HG02973 (cell line): ENCODE results near the gene GDF15.
A peak's percentile ranks its signal among the peaks of the same experiment; 100 is the strongest.

ENCODE experiments used
- ATAC-seq: cut with Tn5 transposase; IDR thresholded peaks from one replicate; pipeline ENCODE4 v1.9.1; 2021; ENCODE audit warnings: moderate library complexity; ENCODE audit not compliant: unreplicated experiment

GDF15 gene

DNA sequence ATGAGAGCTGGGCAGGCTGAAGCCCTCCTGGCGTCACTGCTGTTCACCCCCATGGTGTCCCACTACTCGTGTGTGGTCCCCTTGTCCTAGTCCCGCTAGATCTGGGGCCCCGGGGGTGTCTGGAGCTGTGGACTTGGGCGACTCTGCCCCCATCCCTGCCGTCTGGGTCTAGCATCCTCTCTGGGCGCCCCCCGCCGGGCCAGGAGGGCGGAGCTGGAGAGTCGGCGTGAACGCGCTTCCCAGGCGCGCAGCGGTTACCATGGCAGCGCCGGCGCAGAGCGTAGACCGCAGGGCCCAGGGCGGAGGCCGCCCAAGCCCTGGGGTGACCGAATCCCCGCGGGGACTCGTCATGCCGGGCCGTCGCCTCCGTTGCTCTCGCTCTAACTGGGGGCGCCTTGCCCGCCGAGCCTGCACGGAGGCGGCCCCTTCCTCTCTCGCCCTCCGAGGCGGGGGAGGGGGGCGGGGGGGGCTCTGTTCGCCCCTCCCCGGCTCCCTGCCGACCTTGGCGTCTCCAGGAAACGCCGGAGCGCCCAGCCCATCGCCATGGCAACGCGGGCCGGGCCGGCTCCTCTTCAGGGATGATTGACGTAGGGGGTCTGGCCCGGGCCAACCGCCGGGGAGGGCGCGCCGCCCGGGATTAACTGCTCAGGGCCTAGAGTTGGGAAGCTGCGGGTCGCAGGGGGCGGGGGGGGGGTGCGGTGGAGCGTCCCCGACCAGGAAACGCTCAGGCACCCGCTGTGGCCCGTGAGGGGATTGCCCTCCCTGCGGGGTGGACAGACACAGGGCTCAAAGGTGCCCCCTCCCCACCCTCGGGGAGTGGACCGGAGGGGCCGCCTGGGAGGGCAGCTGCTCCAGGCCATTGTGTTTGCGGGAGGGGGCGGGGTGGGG is 43.1 kb downstream of the GDF15 start:
- ATAC-seq = peak; percentile 54

DNA sequence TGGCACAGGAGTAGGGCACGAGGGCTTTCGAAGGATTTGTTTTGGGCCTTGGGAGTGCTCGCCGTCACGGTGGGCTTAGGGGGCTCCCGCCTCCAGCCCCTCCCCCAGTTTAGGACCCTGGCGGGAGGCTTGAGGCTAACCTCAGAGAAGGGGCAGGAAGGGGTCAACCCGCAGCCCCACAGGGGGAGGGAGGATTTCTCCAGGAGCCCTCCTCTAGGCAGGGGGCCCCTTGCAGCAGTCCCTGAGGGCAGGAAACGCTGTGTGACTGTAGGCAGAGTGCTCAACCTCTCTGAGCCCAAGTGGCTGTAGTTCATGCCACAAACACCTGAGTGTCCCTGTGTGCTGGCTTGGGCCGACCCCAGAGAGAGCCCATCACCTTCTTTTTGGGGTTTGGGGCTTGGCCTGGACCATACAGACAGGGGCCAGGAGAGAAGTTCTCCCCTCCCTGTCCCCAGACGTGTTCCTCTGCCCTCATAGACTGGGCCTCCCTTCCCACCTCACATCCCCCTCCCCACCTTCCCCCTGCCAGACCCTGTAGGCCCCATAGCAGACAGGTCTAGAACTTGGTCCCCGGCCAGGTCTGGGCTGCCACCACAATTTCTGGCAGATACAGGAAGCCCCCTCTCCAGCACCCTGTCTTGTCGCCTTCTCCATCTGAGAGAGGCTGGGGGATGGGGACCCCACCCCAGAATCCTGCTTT is 43.9 kb downstream of the GDF15 start:
- no peak for ATAC-seq

DNA sequence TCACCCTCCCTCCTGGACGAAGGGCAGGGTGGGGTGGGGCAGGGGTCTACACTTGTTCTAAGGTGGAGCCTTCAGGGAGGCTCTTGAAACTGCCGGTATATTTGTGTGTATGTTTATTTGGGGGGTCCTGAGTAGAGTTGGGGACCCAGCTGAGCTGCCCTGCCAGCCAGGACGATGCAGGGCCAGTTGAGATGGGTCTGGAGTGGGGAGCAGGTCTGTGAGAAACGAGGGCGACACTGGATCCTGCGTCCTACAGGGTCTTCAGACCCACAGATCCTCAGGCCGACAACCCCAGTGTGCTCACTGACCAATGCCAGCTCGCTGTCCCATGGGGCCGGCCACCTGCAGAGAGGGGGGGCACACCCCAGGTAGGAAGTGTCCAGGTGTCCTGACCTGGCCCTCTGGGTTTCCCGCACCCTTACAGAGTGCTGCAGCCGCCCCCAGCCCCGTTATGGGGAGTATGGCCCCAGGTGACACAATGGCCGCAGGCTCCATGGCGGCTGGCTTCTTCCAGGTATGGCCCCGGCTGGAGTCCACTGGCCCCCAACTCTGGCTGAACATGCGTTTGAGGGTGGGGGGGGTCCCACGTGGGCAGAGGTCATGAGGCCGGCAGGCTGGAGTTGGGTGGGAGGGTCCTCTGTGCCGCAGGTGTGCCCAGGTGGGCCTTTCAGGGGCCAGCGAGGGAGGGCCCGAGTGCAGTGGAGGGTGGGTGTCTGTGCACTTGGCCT is 44.6 kb downstream of the GDF15 start:
- no peak for ATAC-seq

DNA sequence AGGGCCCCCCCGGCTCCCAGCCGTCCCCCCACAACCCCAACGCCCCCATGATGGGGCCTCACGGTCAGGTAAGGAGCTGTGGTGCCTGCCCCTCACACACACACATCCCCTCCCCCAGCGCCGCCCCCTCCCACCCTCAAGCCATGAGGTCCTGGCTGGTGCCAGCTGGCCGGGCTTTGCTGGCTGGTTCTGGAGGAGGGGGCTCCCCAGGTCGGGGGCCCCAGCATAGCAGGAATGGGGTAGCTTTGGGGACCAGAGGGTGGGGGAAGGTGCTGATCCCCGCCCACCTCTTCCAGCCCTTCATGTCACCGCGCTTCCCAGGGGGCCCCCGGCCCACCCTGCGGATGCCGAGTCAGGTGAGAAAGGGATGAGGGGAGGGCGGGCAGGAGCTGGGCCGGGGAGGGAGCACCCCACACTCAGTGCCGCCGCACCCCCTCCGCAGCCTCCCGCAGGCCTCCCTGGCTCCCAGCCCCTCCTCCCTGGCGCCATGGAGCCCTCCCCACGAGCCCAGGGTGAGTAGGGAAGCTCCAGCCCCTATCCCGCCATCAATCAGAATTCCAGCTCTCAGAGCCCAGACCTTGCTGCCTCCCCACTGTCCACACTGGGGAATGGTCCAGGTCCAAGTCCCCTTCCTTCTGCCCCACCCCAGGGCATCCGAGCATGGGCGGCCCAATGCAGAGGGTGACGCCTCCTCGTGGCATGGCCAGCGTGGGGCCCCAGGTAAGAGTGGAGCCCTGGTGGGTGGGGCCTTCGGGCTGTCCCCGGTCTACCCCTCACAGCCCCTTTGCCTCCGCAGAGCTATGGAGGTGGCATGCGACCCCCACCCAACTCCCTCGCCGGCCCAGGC is 45.6 kb downstream of the GDF15 start:
- ATAC-seq = no peak

DNA sequence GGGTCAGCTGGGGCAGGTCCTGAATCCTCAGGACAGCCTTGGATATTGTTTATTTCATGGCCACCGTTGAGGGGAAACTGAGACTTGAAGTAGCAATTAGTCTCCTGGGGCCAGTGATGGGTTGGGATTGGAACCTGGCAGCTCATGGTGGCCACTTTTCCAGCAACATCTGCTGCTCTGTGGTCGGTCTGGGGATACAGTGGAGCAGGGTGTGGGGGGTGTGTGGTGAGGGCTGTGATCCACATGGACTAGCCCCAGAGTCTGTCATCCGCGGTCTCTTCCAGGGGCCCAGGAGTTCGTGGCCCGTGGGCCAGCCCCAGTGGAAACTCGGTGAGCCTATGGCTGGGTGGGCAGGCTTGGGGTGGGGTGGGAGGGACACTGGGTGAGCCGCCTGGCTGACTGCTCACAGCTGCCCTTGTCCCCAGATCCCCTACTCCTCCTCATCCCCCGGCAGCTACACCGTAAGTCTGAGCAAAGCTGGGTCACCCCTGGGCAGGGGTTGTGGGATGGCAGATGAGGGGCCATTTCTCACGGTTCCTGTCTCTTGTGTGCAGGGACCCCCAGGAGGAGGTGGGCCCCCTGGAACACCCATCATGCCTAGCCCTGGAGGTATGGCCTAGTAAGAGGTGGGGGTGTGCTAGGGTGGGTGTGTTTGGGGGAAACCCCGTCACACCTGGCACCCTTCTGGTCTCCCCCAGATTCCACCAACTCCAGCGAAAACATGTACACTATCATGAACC is 46.5 kb downstream of the GDF15 start:
- no peak for ATAC-seq

DNA sequence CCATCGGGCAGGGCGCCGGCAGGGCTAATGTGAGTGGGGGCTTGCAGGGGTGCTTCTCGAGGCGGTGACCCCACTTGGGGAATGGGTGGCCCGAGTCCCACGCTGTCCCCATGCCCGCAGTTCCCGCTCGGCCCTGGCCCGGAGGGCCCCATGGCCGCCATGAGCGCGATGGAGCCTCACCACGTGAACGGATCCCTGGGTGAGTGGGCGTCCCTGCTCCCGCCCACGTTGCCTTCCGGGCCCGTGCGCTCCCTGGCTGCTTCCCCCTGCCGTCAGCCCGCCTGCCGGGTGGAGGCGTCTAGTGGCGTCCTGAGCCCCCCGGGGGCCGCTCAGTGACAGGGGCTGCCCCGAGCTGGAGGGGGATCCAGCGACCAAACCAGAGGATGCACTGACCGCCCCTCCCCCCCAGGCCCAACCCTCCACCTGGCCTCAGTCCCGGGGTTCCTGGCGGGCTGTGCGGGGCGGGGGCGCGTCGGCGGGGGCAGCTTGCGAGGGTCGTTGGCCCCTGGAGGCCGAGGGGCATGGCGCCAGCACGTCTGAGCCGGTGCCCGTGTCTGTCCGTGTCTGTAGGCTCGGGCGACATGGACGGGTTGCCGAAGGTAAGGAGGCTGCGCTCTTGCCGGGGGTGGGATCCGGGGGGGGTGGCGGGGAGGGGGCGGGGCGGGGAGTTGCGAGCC is 47.2 kb downstream of the GDF15 start:
- ATAC-seq = no peak

DNA sequence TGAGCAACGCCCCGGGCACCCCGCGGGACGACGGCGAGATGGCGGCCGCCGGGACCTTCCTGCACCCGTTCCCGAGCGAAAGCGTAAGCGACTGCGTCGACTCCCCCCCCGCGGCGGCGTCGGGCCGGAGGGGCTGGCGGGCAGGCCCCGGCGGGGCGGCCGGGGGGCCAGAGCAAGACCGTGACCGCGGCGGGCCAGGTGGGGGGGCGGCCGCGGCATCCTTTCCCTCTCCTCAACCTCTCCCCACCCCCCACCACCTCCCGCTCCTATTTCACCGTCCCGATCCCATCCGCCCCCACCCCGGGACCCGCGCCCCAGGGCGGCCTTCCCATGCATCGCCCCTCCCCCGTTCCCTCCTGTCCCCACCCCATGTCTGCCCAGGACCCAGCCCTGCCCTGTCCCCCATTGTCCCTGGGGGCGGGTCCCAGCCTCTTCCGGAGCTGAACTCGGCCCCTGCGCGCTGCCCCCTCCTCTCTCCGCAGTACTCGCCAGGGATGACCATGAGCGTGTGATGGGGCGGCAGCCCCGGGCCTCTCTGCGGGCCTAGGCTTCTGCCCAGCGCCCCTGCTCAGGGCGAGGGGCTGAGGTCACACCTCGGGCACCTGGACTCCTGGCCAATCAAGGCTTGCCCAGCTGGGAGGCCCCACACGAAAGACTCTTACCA is 47.9 kb downstream of the GDF15 start:
- ATAC-seq = no peak

DNA sequence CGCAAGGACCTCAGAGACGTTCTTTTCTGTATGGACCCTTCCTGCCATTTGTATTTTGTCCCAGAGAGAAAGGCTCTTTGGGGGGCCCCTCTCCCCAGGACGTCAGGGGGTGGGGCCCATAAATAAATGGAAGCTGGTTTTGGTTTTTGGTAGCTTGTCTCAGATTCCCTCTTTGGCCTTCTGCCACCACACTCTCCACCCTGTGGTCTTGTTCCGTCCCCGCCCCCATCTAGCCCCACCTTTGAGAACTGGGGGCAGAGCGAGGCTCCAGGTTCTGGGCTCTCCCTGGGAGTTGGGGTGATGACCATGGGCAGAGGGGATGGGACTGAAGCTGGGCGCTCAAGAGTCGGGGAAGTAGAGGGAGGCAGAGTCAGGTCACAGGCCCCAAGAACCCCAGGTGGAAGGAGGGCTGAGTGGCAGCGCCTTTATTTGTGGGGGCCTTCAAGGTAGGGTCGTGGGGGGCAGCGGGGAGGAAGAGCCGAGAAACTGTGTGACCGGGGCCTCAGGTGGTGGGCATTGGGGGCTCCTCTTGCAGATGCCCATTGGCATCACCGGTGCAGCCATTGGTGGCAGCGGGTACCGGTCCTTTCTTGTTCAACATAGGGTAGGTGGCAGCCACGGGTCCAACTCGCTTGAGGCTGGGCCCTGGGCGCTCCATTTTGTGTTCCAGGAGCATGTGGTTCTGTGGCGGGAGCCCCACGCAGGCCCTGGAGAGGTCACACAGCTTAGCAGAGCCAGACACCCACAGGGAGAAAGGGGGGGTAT is 48.6 kb downstream of the GDF15 start:
- no peak for ATAC-seq

DNA sequence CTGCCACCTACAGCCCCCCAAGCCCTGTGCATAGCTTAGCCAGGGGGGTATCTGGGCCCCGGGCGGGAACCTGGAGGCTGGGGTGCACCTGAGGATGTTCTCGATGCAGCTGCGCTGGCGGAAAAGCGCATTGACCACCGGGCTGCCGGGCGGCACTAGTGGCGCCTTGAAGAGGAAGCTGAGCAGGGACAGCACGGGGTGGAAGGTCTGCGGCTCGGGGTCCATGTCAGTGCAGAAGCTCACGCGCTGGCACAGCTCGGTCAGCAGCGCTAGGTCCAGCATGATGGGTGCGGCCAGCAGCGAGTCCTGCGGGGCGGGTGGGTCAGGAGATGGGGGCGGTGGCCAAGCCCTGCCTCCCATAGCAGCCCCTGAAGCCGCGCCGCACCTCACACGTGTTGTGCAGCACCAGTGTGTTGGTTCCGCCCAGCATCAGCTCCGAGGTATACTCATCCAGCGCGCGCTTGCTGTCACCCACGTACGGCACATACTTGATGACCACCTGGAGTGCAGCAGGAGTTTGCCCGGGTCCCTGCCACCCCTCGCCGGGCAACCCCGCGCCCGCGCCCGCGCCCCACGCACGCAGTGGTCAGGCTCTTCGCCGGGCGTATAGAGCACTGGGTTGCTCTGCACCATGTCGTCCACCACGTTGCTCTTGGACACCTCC is 49.4 kb downstream of the GDF15 start:
- no peak for ATAC-seq

DNA sequence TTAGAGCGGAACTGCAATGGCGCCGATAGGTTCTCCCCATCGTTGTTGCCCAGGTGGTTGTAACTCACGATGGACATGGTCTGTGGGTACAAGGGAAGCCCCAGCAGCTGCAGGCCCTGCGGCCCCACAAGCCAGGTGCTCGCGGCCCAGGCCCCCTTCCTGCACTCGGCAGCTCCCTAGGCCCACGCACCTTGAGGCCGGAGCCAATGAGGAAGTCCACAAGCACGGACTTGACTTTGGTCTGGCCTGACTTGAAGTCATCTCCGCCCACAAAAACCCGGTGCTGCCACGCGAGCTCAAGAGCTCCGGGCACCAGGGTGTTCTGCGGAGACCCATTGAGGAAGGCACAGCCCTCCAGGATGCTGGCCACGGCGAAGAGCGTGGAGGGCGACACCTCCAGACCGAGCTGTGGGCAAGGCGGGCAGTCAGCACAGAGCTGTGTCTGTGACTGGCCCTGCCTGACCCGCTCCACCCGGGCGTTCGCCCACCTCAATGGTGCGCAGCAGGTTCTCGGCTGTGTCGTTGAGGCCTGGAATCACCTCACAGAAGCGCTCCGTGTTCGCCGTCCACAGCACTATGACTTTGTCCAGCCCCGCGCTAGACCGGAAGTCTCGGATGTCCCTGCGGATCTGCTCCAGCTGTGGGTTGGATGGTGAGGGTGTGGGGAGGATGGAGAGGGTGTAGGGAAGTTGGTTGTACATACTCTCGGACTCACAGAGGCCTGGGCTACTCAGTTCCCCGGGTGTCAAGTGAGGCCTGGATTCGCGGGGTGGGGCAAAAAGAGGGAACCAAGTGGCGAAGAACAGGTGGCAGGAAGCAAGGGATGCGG is 50.1 kb downstream of the GDF15 start:
- ATAC-seq = no peak

DNA sequence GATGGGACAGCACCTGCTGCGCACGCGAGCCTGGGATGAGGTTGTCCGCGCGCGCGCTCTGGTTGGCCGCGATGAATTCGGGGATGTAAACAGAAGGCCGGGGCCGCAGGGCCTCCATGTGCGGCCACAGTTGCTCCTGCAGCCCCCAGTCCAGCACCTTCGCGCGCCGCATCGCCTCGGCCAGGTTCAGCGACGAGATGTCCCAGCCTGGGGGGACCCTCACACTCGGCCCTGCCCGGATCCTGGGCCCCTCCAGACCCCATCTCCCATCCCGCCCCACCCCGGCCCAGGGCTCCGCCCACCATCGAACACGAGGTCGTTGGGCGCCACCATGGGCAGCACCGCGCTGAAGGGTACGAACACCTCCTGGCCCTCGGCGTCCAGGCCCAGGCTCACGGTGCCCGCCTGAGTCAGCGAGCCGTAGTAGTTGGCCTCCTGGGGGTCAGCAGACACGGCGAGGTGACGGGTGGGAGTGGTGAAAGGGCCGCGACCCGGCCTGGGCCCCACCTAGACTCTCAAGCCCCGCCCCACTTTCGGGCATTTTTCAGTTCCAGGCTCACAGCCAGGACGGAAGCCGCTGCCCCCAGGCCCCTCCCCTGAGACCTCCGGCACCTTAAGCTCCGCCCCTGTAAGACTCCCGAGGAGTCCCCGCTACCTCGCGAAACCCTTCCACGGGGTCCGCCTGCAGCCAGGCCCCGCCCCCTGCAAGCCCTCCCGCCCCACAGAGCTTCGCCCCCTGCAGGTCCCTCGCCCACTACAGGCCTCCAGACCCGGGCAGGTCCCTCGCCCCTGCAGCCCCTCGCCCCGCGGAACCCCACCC is 50.9 kb downstream of the GDF15 start:
- ATAC-seq = no peak

DNA sequence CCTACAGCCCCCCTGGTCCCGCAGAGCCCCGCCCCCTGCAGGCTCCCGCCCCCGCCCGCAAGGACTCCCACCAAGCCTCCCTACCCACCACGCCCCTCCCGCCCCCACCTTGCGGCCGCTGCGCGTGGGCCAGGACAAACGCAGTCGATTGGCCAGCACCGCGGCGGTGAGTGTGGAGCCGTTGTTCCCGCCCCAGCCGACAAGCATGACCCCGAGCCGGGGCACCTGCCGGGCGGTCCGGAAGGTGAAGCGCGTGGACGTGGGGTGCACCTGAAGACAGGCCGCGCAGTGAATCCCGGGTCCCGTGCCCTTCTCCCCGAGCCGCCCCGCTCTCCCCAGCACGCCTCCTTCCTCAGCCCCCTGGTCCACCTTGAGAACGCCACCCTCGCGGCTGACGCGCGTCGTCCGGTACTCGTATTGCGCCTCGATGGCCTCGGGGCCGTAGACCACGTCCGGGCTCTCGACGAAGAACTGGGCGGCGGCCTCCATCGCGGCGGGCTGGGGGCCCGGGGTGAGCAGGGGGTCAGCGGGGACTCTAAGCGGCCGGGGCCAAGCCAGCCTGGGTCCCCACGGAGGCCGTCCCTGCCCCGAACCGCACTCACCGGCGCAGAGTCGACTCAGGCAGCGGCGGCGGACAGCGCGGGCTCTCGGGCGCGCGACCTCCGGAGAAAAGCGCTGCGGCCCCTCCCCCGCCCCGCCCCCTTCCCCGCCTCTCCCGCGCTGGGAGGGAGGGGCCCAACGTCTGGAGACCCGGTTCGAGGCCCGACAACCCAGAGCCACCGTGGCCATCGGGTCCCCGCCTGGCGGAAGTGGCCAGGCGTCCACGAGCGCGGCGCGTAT is 51.8 kb downstream of the GDF15 start, which contains the start of gene ISYNA1:
ISYNA1 (minus strand) TSS at position 643 of the 840 bp plus-strand sequence; CDS start at position 489, 154 bp downstream.
- no peak for ATAC-seq

DNA sequence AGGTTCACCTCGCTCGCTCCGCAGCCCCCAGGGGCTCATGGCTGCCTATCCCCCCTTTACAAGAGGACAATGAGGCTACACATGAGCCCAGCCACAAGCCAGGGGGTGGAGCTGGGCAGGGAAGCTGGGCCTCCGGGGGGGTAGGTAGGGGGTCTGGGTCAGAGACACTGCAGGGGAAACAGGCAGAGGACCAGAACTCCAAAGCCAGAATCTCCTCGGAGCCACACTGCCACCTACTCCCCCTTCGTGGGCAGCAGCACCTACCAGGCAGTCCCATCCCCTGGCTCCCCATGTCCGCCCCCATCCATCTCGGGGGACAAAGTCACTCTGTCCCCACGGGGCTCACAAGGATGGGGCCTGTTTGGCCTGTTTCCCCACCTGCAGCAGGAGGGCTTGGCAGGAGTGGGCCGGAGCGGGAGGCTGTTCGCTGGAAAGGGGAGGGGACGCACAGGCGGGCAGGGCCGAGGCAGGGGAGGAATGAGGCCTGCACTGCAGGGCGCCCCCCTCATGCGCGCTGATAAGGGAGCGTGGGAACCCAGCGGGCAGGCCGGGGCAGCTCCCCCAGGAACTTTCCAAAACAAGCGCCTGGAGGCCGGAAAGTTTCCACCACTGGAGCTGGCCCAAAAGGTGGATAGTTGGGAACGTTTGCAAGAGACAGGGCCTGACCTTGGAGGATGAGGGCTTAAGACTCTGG is 52.5 kb downstream of the GDF15 start:
- ATAC-seq = no peak
